Liver (tissue), 9 donors: ENCODE data around the gene NF1. TPM values are rescaled to one million over a fixed set of nuclear protein-coding genes. Genes with fewer than 3 reads are reported as not detected.

Experiments used
- DNase-seq: peaks from one replicate; pipeline ENCODE4 v3.0.0-alpha.2; 2017; ENCODE audit warnings: low spot score
- H3K27ac ChIP-seq, 2 donors: one replicate each; pipeline ENCODE4 v1.7.0; 2013; ENCODE audit warnings: inconsistent platforms in 2 of 2, low read length in 2 of 2, control low read depth in 1 of 2, low read depth in 1 of 2, mild to moderate bottlenecking in 1 of 2
- H3K27me3 ChIP-seq, 4 donors: one replicate each; pipeline versions ENCODE4 v1.6.1 to v1.7.0; 2013; ENCODE audit warnings: low read length in 3 of 4, inconsistent platforms in 1 of 4, mild to moderate bottlenecking in 1 of 4, moderate library complexity in 1 of 4; ENCODE audit not compliant: control insufficient read depth in 4 of 4, insufficient read depth in 4 of 4
- H3K36me3 ChIP-seq, 4 donors: one replicate each; pipeline versions ENCODE4 v1.6.1 to v1.7.0; 2013; ENCODE audit warnings: low read length in 3 of 4, mild to moderate bottlenecking in 3 of 4, low read depth in 1 of 4, moderate library complexity in 1 of 4; ENCODE audit not compliant: control insufficient read depth in 4 of 4, insufficient read depth in 3 of 4
- H3K4me1 ChIP-seq, 4 donors: one replicate each; pipeline versions ENCODE4 v1.6.1 to v1.7.0; 2013; ENCODE audit warnings: low read length in 3 of 4, mild to moderate bottlenecking in 3 of 4, moderate library complexity in 1 of 4; ENCODE audit not compliant: control insufficient read depth in 4 of 4, insufficient read depth in 4 of 4
- H3K4me3 ChIP-seq, 3 donors: one replicate each; pipeline versions ENCODE4 v1.6.1 to v1.7.0; 2013; ENCODE audit warnings: low read length in 3 of 3, control low read depth in 1 of 3, low read depth in 1 of 3, mild to moderate bottlenecking in 1 of 3
- H3K9ac ChIP-seq, 2 donors: one replicate each; pipeline ENCODE4 v1.7.0; 2013; ENCODE audit warnings: low read length in 2 of 2, mild to moderate bottlenecking in 2 of 2, moderate library complexity in 2 of 2, control low read depth in 1 of 2, low read depth in 1 of 2
- H3K9me3 ChIP-seq, 4 donors: one replicate each; pipeline versions ENCODE4 v1.6.1 to v1.7.0; 2013; ENCODE audit warnings: low read length in 3 of 4; ENCODE audit not compliant: control insufficient read depth in 4 of 4
- CTCF ChIP-seq: fragments of 150-350 bp; IDR thresholded peaks from 2 replicates; pipeline ENCODE4 v1.5.1; 2017; ENCODE audit warnings: improper control_type of control experiment, low read depth, low read length; ENCODE audit not compliant: missing input control
- EGR1 ChIP-seq, 2 donors: IDR thresholded peaks; 2 replicates each; pipeline ENCODE4 v1.6.1; 2016 to 2018; ENCODE audit warnings: antibody characterized with exemption in 2 of 2, low read depth in 2 of 2
- FOXA1 ChIP-seq: IDR thresholded peaks from 2 replicates; pipeline ENCODE4 v1.6.1; 2016; ENCODE audit warnings: antibody characterized with exemption
- FOXA2 ChIP-seq: IDR thresholded peaks from 2 replicates; pipeline ENCODE4 v1.6.1; 2016; ENCODE audit warnings: antibody characterized with exemption
- GABPA ChIP-seq, 2 donors: IDR thresholded peaks in 1 of 2; conservative IDR thresholded peaks in 1 of 2; 2 replicates each; pipeline ENCODE4 v1.6.1; 2016; ENCODE audit warnings: antibody characterized with exemption in 2 of 2, mild to moderate bottlenecking in 1 of 2, moderate library complexity in 1 of 2
- HNF4A ChIP-seq, 2 donors: conservative IDR thresholded peaks; 2 replicates each; pipeline ENCODE4 v1.6.1; 2016; ENCODE audit warnings: antibody characterized with exemption in 2 of 2, mild to moderate bottlenecking in 2 of 2
- HNF4G ChIP-seq: IDR thresholded peaks from 2 replicates; pipeline ENCODE4 v1.6.1; 2016; ENCODE audit warnings: antibody characterized with exemption
- JUND ChIP-seq, 2 donors: IDR thresholded peaks; 2 replicates each; pipeline ENCODE4 v1.6.1; 2016; ENCODE audit warnings: antibody characterized with exemption in 2 of 2
- NR2F2 ChIP-seq: IDR thresholded peaks from 2 replicates; pipeline ENCODE4 v1.6.1; 2016; ENCODE audit warnings: antibody characterized with exemption
- RAD21 ChIP-seq, 2 donors: IDR thresholded peaks; 2 replicates each; pipeline ENCODE4 v1.6.1; 2016; ENCODE audit warnings: antibody characterized with exemption in 2 of 2, mild to moderate bottlenecking in 2 of 2
- RXRA ChIP-seq, 2 donors: IDR thresholded peaks; 2 replicates each; pipeline ENCODE4 v1.6.1; 2017 to 2018; ENCODE audit warnings: antibody characterized with exemption in 2 of 2, mild to moderate bottlenecking in 1 of 2
- SP1 ChIP-seq: IDR thresholded peaks from 2 replicates; pipeline ENCODE4 v1.6.1; 2018; ENCODE audit warnings: antibody characterized with exemption, mild to moderate bottlenecking
- TAF1 ChIP-seq: conservative IDR thresholded peaks from 2 replicates; pipeline ENCODE4 v1.6.1; 2016; ENCODE audit warnings: antibody characterized with exemption, mild to moderate bottlenecking
- YY1 ChIP-seq: IDR thresholded peaks from 2 replicates; pipeline ENCODE4 v1.6.1; 2016; ENCODE audit warnings: antibody characterized with exemption, mild to moderate bottlenecking
- WGBS: extraction: QIAGEN DNeasy Blood & Tissue Kit; methylation state at CpG from one replicate; pipeline ENCODE4 v1.1.7; 2013; 5-methylcytosine and 5-hydroxymethylcytosine counted together
- polyA plus RNA-seq, 2 donors: library from polyadenylated mRNA; stranded (reverse) in 1 of 2; unstranded in 1 of 2; fragments of 200-250 nt in 1 of 2; fragments of >200 nt in 1 of 2; fragmentation: Nextera tagmentation in 1 of 2; extraction: Ambion mirVana in 1 of 2; gene quantifications; one replicate each; pipeline versions ENCODE4 v1.2.1 to v1.2.3, GENCODE V29; 2013 to 2015
- total RNA-seq, 2 donors: library from RNA; depleted of rRNA; stranded (reverse); fragments of >200 nt; gene quantifications; one replicate each; pipeline ENCODE4 v1.2.3, GENCODE V29; 2014
- TF ChIP-seq, protein P1 (sequence below): IDR thresholded peaks from 2 replicates; pipeline ENCODE4 v1.6.1; 2016; ENCODE audit warnings: antibody characterized with exemption
- TF ChIP-seq, protein P2 (sequence below): IDR thresholded peaks from 2 replicates; pipeline ENCODE4 v1.6.1; 2016; ENCODE audit warnings: antibody characterized with exemption, mild to moderate bottlenecking
- TF ChIP-seq, protein P3 (sequence below): IDR thresholded peaks from 2 replicates; pipeline ENCODE4 v1.6.1; 2016; ENCODE audit warnings: antibody characterized with exemption
- TF ChIP-seq, protein P4 (sequence below): IDR thresholded peaks from 2 replicates; pipeline ENCODE4 v1.6.1; 2016; ENCODE audit warnings: antibody characterized with exemption
- donor health status: healthy.
- donor health status: healthy.
- donor health status: healthy.
- donor health status: healthy.
- donor health status: healthy.

The NF1 gene
- total and polyA plus RNA-seq, 4 donors: 4.6 to 42.6 (median 13.5) TPM

- TF ChIP-seq, protein P1, sequence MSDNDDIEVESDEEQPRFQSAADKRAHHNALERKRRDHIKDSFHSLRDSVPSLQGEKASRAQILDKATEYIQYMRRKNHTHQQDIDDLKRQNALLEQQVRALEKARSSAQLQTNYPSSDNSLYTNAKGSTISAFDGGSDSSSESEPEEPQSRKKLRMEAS: no peak
- TF ChIP-seq, protein P2, sequence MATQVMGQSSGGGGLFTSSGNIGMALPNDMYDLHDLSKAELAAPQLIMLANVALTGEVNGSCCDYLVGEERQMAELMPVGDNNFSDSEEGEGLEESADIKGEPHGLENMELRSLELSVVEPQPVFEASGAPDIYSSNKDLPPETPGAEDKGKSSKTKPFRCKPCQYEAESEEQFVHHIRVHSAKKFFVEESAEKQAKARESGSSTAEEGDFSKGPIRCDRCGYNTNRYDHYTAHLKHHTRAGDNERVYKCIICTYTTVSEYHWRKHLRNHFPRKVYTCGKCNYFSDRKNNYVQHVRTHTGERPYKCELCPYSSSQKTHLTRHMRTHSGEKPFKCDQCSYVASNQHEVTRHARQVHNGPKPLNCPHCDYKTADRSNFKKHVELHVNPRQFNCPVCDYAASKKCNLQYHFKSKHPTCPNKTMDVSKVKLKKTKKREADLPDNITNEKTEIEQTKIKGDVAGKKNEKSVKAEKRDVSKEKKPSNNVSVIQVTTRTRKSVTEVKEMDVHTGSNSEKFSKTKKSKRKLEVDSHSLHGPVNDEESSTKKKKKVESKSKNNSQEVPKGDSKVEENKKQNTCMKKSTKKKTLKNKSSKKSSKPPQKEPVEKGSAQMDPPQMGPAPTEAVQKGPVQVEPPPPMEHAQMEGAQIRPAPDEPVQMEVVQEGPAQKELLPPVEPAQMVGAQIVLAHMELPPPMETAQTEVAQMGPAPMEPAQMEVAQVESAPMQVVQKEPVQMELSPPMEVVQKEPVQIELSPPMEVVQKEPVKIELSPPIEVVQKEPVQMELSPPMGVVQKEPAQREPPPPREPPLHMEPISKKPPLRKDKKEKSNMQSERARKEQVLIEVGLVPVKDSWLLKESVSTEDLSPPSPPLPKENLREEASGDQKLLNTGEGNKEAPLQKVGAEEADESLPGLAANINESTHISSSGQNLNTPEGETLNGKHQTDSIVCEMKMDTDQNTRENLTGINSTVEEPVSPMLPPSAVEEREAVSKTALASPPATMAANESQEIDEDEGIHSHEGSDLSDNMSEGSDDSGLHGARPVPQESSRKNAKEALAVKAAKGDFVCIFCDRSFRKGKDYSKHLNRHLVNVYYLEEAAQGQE: no peak
- TF ChIP-seq TAF1 (no peak), SP1 (no peak), HNF4A (conservative IDR thresholded peaks at IDR 0.05) (no peak), FOXA1 (no peak), YY1 (no peak), HNF4G (no peak), FOXA2 (no peak), GABPA (IDR thresholded peaks at IDR 0.05 in 1 of 2, conservative IDR thresholded peaks at IDR 0.05 in 1 of 2) (no peak), RAD21 (IDR thresholded peaks at IDR 0.05) (no peak), JUND (IDR thresholded peaks at IDR 0.05) (no peak), NR2F2 (no peak), RXRA (IDR thresholded peaks at IDR 0.05) (no peak), EGR1 (IDR thresholded peaks at IDR 0.05; ENCODE audit: low read depth in 2 of 2) (no peak)
- TF ChIP-seq, protein P3, sequence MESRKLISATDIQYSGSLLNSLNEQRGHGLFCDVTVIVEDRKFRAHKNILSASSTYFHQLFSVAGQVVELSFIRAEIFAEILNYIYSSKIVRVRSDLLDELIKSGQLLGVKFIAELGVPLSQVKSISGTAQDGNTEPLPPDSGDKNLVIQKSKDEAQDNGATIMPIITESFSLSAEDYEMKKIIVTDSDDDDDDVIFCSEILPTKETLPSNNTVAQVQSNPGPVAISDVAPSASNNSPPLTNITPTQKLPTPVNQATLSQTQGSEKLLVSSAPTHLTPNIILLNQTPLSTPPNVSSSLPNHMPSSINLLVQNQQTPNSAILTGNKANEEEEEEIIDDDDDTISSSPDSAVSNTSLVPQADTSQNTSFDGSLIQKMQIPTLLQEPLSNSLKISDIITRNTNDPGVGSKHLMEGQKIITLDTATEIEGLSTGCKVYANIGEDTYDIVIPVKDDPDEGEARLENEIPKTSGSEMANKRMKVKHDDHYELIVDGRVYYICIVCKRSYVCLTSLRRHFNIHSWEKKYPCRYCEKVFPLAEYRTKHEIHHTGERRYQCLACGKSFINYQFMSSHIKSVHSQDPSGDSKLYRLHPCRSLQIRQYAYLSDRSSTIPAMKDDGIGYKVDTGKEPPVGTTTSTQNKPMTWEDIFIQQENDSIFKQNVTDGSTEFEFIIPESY: no peak
- TF ChIP-seq, protein P4, sequence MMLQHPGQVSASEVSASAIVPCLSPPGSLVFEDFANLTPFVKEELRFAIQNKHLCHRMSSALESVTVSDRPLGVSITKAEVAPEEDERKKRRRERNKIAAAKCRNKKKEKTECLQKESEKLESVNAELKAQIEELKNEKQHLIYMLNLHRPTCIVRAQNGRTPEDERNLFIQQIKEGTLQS: no peak
- H3K4me1 ChIP-seq: no peaks in the 10 kb centered on the region
- no peak overlapping the region for H3K4me3 ChIP-seq
- H3K27me3 ChIP-seq: no peaks in the 10 kb centered on the region
- 44% methylated on average over 6 of the region's 6 CpGs for WGBS
- H3K27ac ChIP-seq: no peak overlapping the region
- H3K9me3 ChIP-seq: no peaks in the 10 kb centered on the region
- H3K36me3 ChIP-seq: no peaks in the 10 kb centered on the region
- H3K9ac ChIP-seq: no peak overlapping the region
- DNase-seq: no peak
Measured at GRCh38 chr17:31418773-31419350, 324.1 kb downstream of the NF1 start.

- no peak for TF ChIP-seq SP1
- no peak for TF ChIP-seq CTCF
- no peak for TF ChIP-seq GABPA (IDR thresholded peaks at IDR 0.05 in 1 of 2, conservative IDR thresholded peaks at IDR 0.05 in 1 of 2)
- TF ChIP-seq, protein P3: no peak
- TF ChIP-seq RXRA (IDR thresholded peaks at IDR 0.05): no peak
- no peak for TF ChIP-seq HNF4G
- TF ChIP-seq, protein P1: no peak
- TF ChIP-seq FOXA1: no peak
- TF ChIP-seq, protein P4: no peak
- no peak for TF ChIP-seq JUND (IDR thresholded peaks at IDR 0.05)
- no peak for TF ChIP-seq EGR1 (IDR thresholded peaks at IDR 0.05; ENCODE audit: low read depth in 2 of 2)
- no peak for TF ChIP-seq YY1
- no peak for TF ChIP-seq RAD21 (IDR thresholded peaks at IDR 0.05)
- TF ChIP-seq TAF1: no peak
- 70% methylated on average over 3 of the region's 3 CpGs for WGBS
Measured at GRCh38 chr17:31422443-31422842, 327.7 kb downstream of the NF1 start.

More at GRCh38 chr17:31422443-31422842, 327.7 kb downstream of the NF1 start:
- Histone ChIP-seq H3K4me3 (no peak overlapping the region), H3K9me3 (no peaks in the 10 kb centered on the region), H3K4me1 (peaks cover 6 to 12% (median 8%) of the 10 kb centered on the region in 4 donors), H3K27ac (no peak overlapping the region), H3K9ac (no peak overlapping the region), H3K27me3 (no peaks in the 10 kb centered on the region), H3K36me3 (no peaks in the 10 kb centered on the region)
- no peak for DNase-seq
